K562 (cell line): ENCODE measurements around the gene OR8G5. TPM values are rescaled to one million over a fixed set of nuclear protein-coding genes. Genes with fewer than 3 reads are reported as not detected.

Source experiments
- ATAC-seq: fragments of 200-7000 bp; cut with Tn5 transposase; 3 replicates; pipeline ENCODE4 v1.9.1; 2020; ENCODE audit warnings: moderate library complexity
- BruUV-seq: library from RNA; stranded (reverse); fragments of 400-500 nt; replicated peaks from 2 replicates; lab custom pipeline; 2021; lab: Mats Ljungman, UMichigan
- CTCF ChIA-PET: fragments of 300-600 bp; formaldehyde crosslinking; extraction: SDS; loops from one replicate; lab custom pipeline; 2021; ENCODE audit warnings: low intra/inter-chr PET ratio; lab: Yijun Ruan, JAX
- POLR2A ChIA-PET: fragments of 300-600, 350-650 bp; sonication (Branson Sonifier 250); formaldehyde crosslinking; extraction: SDS; loops from one replicate; lab custom pipeline; 2021; ENCODE audit warnings: antibody characterized with exemption, inconsistent platforms; lab: Yijun Ruan, JAX
- DNase-seq, 4 experiments: peaks; one replicate each; pipeline versions ENCODE4 v3.0.0 to v3.0.0-alpha.2; 2011 to 2018; ENCODE audit warnings: low spot score in 3 of 4, mixed read lengths in 3 of 4; ENCODE audit errors: extremely low read depth in 1 of 4
- FAIRE-seq: peaks from 2 replicates; lab custom pipeline; 2011; peaks lifted over from hg19 to GRCh38; lab: Jason Lieb, UNC
- H2AFZ ChIP-seq: 2 replicates; pipeline ENCODE4 v1.6.0; 2011; ENCODE audit warnings: low read depth, low read length, control low read depth, inconsistent platforms
- H3K27ac ChIP-seq: fragments of 200-600 bp; 3 replicates; pipeline ENCODE4 v1.8.0; 2011; ENCODE audit warnings: low read depth, mild to moderate bottlenecking, control low read depth, inconsistent platforms, low read length, moderate library complexity, mixed read lengths; ENCODE audit errors: extremely low read depth
- H3K27me3 ChIP-seq, 2 experiments: fragments of 300-600 bp in 1 of 2; 2 replicates in 1 of 2; 3 replicates in 1 of 2; pipeline versions ENCODE4 v1.6.0 to v1.8.0; 2011; ENCODE audit warnings: inconsistent platforms in 2 of 2, low read length in 2 of 2, mild to moderate bottlenecking in 1 of 2, mixed read lengths in 1 of 2, moderate library complexity in 1 of 2; ENCODE audit not compliant: control insufficient read depth in 2 of 2, insufficient read depth in 2 of 2
- H3K36me3 ChIP-seq: fragments of 300-600 bp; 3 replicates; pipeline ENCODE4 v1.8.0; 2011; ENCODE audit warnings: mild to moderate bottlenecking, low read length, inconsistent platforms; ENCODE audit not compliant: control insufficient read depth, insufficient read depth
- H3K4me1 ChIP-seq, 2 experiments: fragments of 200-600 bp in 1 of 2; replicated peaks in 1 of 2; 2 replicates in 1 of 2; 3 replicates in 1 of 2; pipeline versions ENCODE4 v1.5.1 to v1.8.0; 2011; ENCODE audit warnings: inconsistent platforms in 2 of 2, low read length in 2 of 2, mild to moderate bottlenecking in 1 of 2, mixed read lengths in 1 of 2, moderate library complexity in 1 of 2; ENCODE audit not compliant: control insufficient read depth in 2 of 2, insufficient read depth in 2 of 2
- H3K4me2 ChIP-seq: 2 replicates; pipeline ENCODE4 v1.6.1; 2011; ENCODE audit warnings: low read length, control low read depth, inconsistent platforms, mixed read lengths; ENCODE audit not compliant: insufficient read depth
- H3K4me3 ChIP-seq: fragments of 200-600 bp; sonication (generic), shearing (Covaris generic); 2 replicates; pipeline ENCODE4 v1.5.1; 2016; ENCODE audit warnings: control low read depth, inconsistent platforms
- H3K79me2 ChIP-seq: fragments of 200-600 bp; 3 replicates; pipeline ENCODE4 v1.8.0; 2011; ENCODE audit warnings: low read length, inconsistent platforms; ENCODE audit not compliant: control insufficient read depth, insufficient read depth
- H3K9ac ChIP-seq, 2 experiments: 2 replicates each; pipeline versions ENCODE4 v1.6.0 to v1.6.1; 2011; ENCODE audit warnings: low read depth in 2 of 2, low read length in 2 of 2, control low read depth in 1 of 2, inconsistent platforms in 1 of 2, mild to moderate bottlenecking in 1 of 2, mixed read lengths in 1 of 2; ENCODE audit not compliant: insufficient read depth in 1 of 2
- H3K9me1 ChIP-seq: one replicate; pipeline ENCODE4 v1.6.0; 2011; ENCODE audit warnings: inconsistent platforms, mild to moderate bottlenecking, low read length, moderate library complexity; ENCODE audit not compliant: control insufficient read depth, insufficient read depth
- H3K9me3 ChIP-seq: replicated peaks from 2 replicates; pipeline ENCODE4 v1.5.1; 2011; ENCODE audit warnings: low read depth, low read length, inconsistent platforms; ENCODE audit not compliant: control insufficient read depth, insufficient read depth
- H4K20me1 ChIP-seq: replicated peaks from 2 replicates; pipeline ENCODE4 v1.6.1; 2011; ENCODE audit warnings: low read length, inconsistent platforms, mixed read lengths; ENCODE audit not compliant: control insufficient read depth, insufficient read depth
- DACH1 ChIP-seq: fragments of 450-650 bp; IDR thresholded peaks from 2 replicates; pipeline ENCODE4 v1.6.1; 2018; ENCODE audit not compliant: partially characterized antibody
- GATA2 ChIP-seq: sonication (generic); formaldehyde crosslinking; IDR thresholded peaks from 2 replicates; pipeline ENCODE4 v1.4.0; 2020; ENCODE audit warnings: mild to moderate bottlenecking, missing genetic modification reagents
- GATAD2B ChIP-seq: fragments of 450-650 bp; IDR thresholded peaks from 2 replicates; pipeline ENCODE4 v1.6.1; 2017; ENCODE audit warnings: mild to moderate bottlenecking, borderline replicate concordance
- HLTF ChIP-seq: fragments of 450-650 bp; IDR thresholded peaks from 2 replicates; pipeline ENCODE4 v1.6.1; 2016
- MAFG ChIP-seq: fragments of 450-650 bp; conservative IDR thresholded peaks from 2 replicates; pipeline ENCODE4 v1.6.1; 2016; ENCODE audit warnings: missing genetic modification characterization, missing compliant biosample characterization
- PHF20 ChIP-seq: fragments of 450-650 bp; IDR thresholded peaks from 2 replicates; pipeline ENCODE4 v1.6.1; 2018; ENCODE audit not compliant: partially characterized antibody
- ZNF239 ChIP-seq: fragments of 250-450 bp; sonication (Bioruptor Pico); IDR thresholded peaks from 2 replicates; pipeline ENCODE4 v1.4.0; 2020; ENCODE audit warnings: mild to moderate bottlenecking
- WGBS: fragments of 100-300 bp; shearing (Covaris generic); methylation state at CpG from one replicate; pipeline ENCODE4 v1.1.6; 2016; ENCODE audit warnings: low coverage, mixed read lengths; ENCODE audit not compliant: insufficient coverage; ENCODE audit errors: missing lambda C conversion rate; 5-methylcytosine and 5-hydroxymethylcytosine counted together
- in situ Hi-C: fragments of 300-500 bp; cut with MboI; formaldehyde crosslinking; loops from 4 replicates; pipeline ENCODE4 v1.15.0; 2018; ENCODE audit warnings: inconsistent platforms, mixed read lengths
- intact Hi-C: fragments of 100-400 bp; cut with micrococcal nuclease; formaldehyde crosslinking; loops from 2 replicates; pipeline ENCODE4 v1.14.2; 2022
- polyA plus RNA-seq, 8 experiments: library from polyadenylated mRNA; depleted of rRNA in 4 of 8; stranded (reverse) in 5 of 8; unstranded in 3 of 8; fragments of >200 nt; fragmentation: Nextera tagmentation in 2 of 8; fragmentation: Illumina TruSeq in 1 of 8; extraction: Ambion mirVana in 2 of 8; extraction: Trizol in 1 of 8; gene quantifications; 2 replicates each; pipeline versions ENCODE4 v1.2.1 to v1.2.3, GENCODE V29; 2011 to 2014; ENCODE audit warnings: inconsistent platforms in 1 of 8, missing spikeins in 1 of 8
- total RNA-seq, 7 experiments: library from RNA; depleted of rRNA in 6 of 7; stranded (reverse); fragments of >200 nt in 6 of 7; fragmentation: Illumina TruSeq in 2 of 7; extraction: Trizol in 2 of 7; gene quantifications; 2 replicates each; pipeline versions ENCODE4 v1.2.1 to v1.2.3, GENCODE V29; 2011 to 2021; ENCODE audit warnings: low replicate concordance in 1 of 7
- TF ChIP-seq, protein P1 (sequence below): fragments of 450-650 bp; IDR thresholded peaks from 2 replicates; pipeline ENCODE4 v1.6.1; 2016; ENCODE audit warnings: low read depth

The OR8G5 gene
- total and polyA plus RNA-seq, 9 of the 15 experiments (the other 6 are each of a cell fraction or from before 2014, with no cell fraction given): 0.18 to 3.8 (median 1.7) TPM

DNA sequence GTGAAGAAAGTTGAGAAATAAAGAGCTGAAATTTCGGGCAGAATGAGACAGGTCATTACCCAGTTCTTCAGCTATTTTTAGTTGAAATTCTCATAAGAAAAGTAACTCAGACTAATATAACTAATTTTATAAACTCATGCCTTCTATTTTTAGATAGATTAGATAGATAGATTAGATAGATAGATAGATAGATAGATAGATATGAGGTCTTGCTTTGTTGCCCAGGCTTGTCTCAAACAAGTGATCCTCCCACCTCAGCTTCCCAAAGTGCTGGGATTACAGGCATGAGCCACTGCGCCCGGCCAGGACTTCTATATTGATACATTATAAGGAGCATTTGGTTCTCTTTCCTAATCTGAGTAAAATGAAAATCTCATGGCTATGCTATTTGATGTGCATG lies 42.1 kb upstream of the OR8G5 start:
- Histone ChIP-seq H3K4me2 (no peak overlapping the region), H3K79me2 (no peaks in the 10 kb centered on the region; the same call in 2 of the 3 replicates), H3K9me1 (no peaks in the 10 kb centered on the region), H3K4me3 (no peak overlapping the region), H3K9ac (no peak overlapping the region), H3K27me3 (no peaks in the 10 kb centered on the region), H3K9me3 (no peaks in the 10 kb centered on the region), H3K4me1 (peaks cover 0 to 12% of the 10 kb centered on the region in 2 experiments; a peak in 1 of 5 replicates), H3K27ac (no peak overlapping the region), H3K36me3 (peaks cover 4% of the 10 kb centered on the region; the same call in 2 of the 3 replicates), H2AFZ (no peak overlapping the region), H4K20me1 (no peaks in the 10 kb centered on the region)
- DNase-seq (no peak), ATAC-seq (no peak), FAIRE-seq (no peak)
- no peak for TF ChIP-seq HLTF
- 0 out of 2 replicates have a peak, but pooled peaks have one; percentile 31 for TF ChIP-seq GATAD2B
- no peak for TF ChIP-seq PHF20
- TF ChIP-seq, protein P1, sequence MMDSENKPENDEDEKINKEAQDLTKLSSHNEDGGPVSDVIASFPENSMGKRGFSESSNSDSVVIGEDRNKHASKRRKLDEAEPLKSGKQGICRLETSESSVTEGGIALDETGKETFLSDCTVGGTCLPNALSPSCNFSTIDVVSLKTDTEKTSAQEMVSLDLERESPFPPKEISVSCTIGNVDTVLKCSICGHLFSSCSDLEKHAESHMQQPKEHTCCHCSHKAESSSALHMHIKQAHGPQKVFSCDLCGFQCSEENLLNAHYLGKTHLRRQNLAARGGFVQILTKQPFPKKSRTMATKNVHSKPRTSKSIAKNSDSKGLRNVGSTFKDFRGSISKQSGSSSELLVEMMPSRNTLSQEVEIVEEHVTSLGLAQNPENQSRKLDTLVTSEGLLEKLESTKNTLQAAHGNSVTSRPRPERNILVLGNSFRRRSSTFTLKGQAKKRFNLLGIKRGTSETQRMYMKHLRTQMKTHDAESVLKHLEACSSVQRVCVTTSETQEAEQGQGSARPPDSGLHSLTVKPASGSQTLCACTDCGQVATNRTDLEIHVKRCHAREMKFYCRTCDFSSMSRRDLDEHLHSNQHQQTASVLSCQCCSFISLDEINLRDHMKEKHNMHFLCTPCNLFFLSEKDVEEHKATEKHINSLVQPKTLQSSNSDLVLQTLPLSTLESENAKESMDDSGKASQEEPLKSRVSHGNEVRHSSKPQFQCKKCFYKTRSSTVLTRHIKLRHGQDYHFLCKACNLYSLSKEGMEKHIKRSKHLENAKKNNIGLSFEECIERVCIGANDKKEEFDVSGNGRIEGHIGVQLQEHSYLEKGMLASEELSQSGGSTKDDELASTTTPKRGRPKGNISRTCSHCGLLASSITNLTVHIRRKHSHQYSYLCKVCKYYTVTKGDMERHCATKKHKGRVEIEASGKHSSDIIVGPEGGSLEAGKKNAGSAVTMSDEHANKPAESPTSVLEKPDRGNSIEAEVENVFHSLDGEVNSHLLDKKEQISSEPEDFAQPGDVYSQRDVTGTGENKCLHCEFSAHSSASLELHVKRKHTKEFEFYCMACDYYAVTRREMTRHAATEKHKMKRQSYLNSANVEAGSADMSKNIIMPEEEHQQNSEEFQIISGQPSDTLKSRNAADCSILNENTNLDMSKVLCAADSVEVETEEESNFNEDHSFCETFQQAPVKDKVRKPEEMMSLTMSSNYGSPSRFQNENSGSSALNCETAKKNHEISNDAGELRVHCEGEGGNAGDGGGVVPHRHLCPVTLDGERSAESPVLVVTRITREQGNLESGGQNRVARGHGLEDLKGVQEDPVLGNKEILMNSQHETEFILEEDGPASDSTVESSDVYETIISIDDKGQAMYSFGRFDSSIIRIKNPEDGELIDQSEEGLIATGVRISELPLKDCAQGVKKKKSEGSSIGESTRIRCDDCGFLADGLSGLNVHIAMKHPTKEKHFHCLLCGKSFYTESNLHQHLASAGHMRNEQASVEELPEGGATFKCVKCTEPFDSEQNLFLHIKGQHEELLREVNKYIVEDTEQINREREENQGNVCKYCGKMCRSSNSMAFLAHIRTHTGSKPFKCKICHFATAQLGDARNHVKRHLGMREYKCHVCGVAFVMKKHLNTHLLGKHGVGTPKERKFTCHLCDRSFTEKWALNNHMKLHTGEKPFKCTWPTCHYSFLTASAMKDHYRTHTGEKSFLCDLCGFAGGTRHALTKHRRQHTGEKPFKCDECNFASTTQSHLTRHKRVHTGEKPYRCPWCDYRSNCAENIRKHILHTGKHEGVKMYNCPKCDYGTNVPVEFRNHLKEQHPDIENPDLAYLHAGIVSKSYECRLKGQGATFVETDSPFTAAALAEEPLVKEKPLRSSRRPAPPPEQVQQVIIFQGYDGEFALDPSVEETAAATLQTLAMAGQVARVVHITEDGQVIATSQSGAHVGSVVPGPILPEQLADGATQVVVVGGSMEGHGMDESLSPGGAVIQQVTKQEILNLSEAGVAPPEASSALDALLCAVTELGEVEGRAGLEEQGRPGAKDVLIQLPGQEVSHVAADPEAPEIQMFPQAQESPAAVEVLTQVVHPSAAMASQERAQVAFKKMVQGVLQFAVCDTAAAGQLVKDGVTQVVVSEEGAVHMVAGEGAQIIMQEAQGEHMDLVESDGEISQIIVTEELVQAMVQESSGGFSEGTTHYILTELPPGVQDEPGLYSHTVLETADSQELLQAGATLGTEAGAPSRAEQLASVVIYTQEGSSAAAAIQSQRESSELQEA: no peak
- peak; percentile 79 for TF ChIP-seq DACH1
- TF ChIP-seq MAFG (tag): no peak
- TF ChIP-seq ZNF239 (CRISPR knock-in tag): no peak
- peak; percentile 59 for TF ChIP-seq GATA2 (CRISPR knock-in tag)
- POLR2A ChIA-PET: interaction anchor here (1.0 to 1.2 kb wide), 2 partner anchors 15 to 16 kb away, joined by 3 to 4 read pairs; no protein-coding TSS in a partner anchor
- no TSS peak for BruUV-seq
- intact Hi-C loops (no loop called here), in situ Hi-C loops (no loop called here)
- CTCF ChIA-PET: no interaction called here
- 93% methylated on average over 3 of the region's 3 CpGs for WGBS
